ENCODE data around the gene SLC6A18. TPM values are rescaled to one million over a fixed set of nuclear protein-coding genes. Genes with fewer than 3 reads are reported as not detected.

Gene SLC6A18
- total RNA-seq, 1 experiment from 2014 or later: not detected

- Histone ChIP-seq H3K27ac (ENCODE audit: low read length) (no peak overlapping the region), H3K4me3 (ENCODE audit: low read depth in 2 of 2, low read length in 2 of 2) (peak overlapping the region; percentile 44 to 47; a peak in 3 of 4 replicates)
These were observed 70.5 kb downstream of the SLC6A18 start for GRCh38 chr5:1295650-1296037.

More at GRCh38 chr5:1295650-1296037, 70.5 kb downstream of the SLC6A18 start:
- no peak for TF ChIP-seq TCF7L2 (IDR thresholded peaks at IDR 0.05; ENCODE audit: low read depth, low read length)
- no peaks in the 10 kb centered on the region for H3K9me3 ChIP-seq (ENCODE audit: control insufficient read depth, insufficient read depth, low read depth, low read length)
- intact Hi-C loops (cut with micrococcal nuclease; ENCODE audit: unreplicated experiment): loop anchor here (2.0 kb wide), 1 partner anchor 27 kb away; no protein-coding TSS in a partner anchor
- H3K36me3 ChIP-seq (ENCODE audit: control insufficient read depth, insufficient read depth, low read length): no peaks in the 10 kb centered on the region
- H3K27me3 ChIP-seq (ENCODE audit: control insufficient read depth, insufficient read depth, low read length): no peaks in the 10 kb centered on the region
- DNase-seq (ENCODE audit: low read depth, low spot score) (no peak), ATAC-seq (no peak)
- in situ Hi-C loops (cut with HindIII; ENCODE audit: low pct_unique_long_range_greater_than_20kb, low sequenced_read_pairs): no loop called here
- no TSS peak for BruUV-seq (replicated peaks)
- CTCF ChIA-PET: no interaction called here
- POLR2A ChIA-PET: no interaction called here
- H3K4me1 ChIP-seq (ENCODE audit: control insufficient read depth, insufficient read depth, low read length): no peaks in the 10 kb centered on the region; the same call in 1 of the 2 replicates

Other genes starting within 250 kb of the SLC6A18 start
- 12.3 TPM for gene NKD2, start 216.6 kb upstream of the SLC6A18 start, total RNA-seq (2021; ENCODE audit: unreplicated experiment)
- gene SLC12A7, start 113.3 kb upstream of the SLC6A18 start, total RNA-seq (2021; ENCODE audit: unreplicated experiment): 297 TPM
- 0.23 TPM for gene SLC6A19, start 23.8 kb upstream of the SLC6A18 start, total RNA-seq (2021; ENCODE audit: unreplicated experiment)
- gene TERT, start 69.7 kb downstream of the SLC6A18 start, total RNA-seq (2021; ENCODE audit: unreplicated experiment): 8.9 TPM
- 188 TPM for gene CLPTM1L, start 119.7 kb downstream of the SLC6A18 start, total RNA-seq (2021; ENCODE audit: unreplicated experiment)
- gene SLC6A3, start 220.1 kb downstream of the SLC6A18 start, total RNA-seq (2021; ENCODE audit: unreplicated experiment): 0.05 TPM

Measured in Panc1 (cell line).